NT2/D1 (cell line): ENCODE measurements around the gene KCTD10.

ENCODE experiments used
- SUZ12 ChIP-seq: IDR thresholded peaks from 2 replicates; pipeline ENCODE4 v1.6.1; 2011; ENCODE audit not compliant: insufficient read length, insufficient read depth; ENCODE audit errors: extremely low read depth
- YY1 ChIP-seq: IDR thresholded peaks from 2 replicates; pipeline ENCODE4 v1.6.1; 2011; ENCODE audit not compliant: insufficient read length, insufficient read depth
- ZNF274 ChIP-seq: IDR thresholded peaks from 2 replicates; pipeline ENCODE4 v1.6.1; 2011; ENCODE audit warnings: mild to moderate bottlenecking, low read depth, low read length

GRCh38 chr12:109485201-109485600 lies 8.1 kb upstream of the KCTD10 start:
- no peak for TF ChIP-seq YY1
- no peak for TF ChIP-seq ZNF274
- no peak for TF ChIP-seq SUZ12
